ENCODE results near the gene TGFBR1. TPM values are rescaled to one million over a fixed set of nuclear protein-coding genes. Genes with fewer than 3 reads are reported as not detected.

TGFBR1 gene
- total and polyA plus RNA-seq, 3 donors from 2014 or later, result 20.9 to 30.8 (median 28.7) TPM

GRCh38 chr9:99142275-99142674, 37.4 kb downstream of the TGFBR1 start:
- TF ChIP-seq CTCF (IDR thresholded peaks at IDR 0.05), result no peak
- no peak for TF ChIP-seq POLR2A (IDR thresholded peaks at IDR 0.05)
- H3K27me3 ChIP-seq, result no peaks in the 10 kb centered on the region
- peaks cover 8% of the 10 kb centered on the region for H3K4me1 ChIP-seq
- WGBS, 2 donors, result 89 to 90% methylated on average over 4 of the region's 4 CpGs
- intact Hi-C loops (cut with DNase I; ENCODE audit: low total_unique reads), result loop anchor here (10.0 kb wide), 1 partner anchor 297 kb away; no protein-coding TSS in a partner anchor
- no peak overlapping the region for H3K27ac ChIP-seq
- no peak overlapping the region for H3K4me3 ChIP-seq
- no peak for DNase-seq
- H3K36me3 ChIP-seq (ENCODE audit: low read depth, missing control alignments), result no peaks in the 10 kb centered on the region
- H3K9me3 ChIP-seq, result no peaks in the 10 kb centered on the region

- H3K9me3 ChIP-seq, result no peaks in the 10 kb centered on the region
- no peak overlapping the region for H3K27ac ChIP-seq
- H3K4me3 ChIP-seq, result no peak overlapping the region
- WGBS, 2 donors, result 95 to 98% methylated on average over 3 of the region's 3 CpGs
- DNase-seq, result no peak
- H3K4me1 ChIP-seq, result no peaks in the 10 kb centered on the region
- no peaks in the 10 kb centered on the region for H3K27me3 ChIP-seq
- no peaks in the 10 kb centered on the region for H3K36me3 ChIP-seq (ENCODE audit: low read depth, missing control alignments)
- TF ChIP-seq CTCF (IDR thresholded peaks at IDR 0.05) (no peak), POLR2A (IDR thresholded peaks at IDR 0.05) (no peak)
- intact Hi-C loops (cut with DNase I; ENCODE audit: low total_unique reads), result loop anchor here (10.0 kb wide), 1 partner anchor 299 kb away; no protein-coding TSS in a partner anchor
These were observed 38.7 kb downstream of the TGFBR1 start for GRCh38 chr9:99143655-99144054.

- no peak for DNase-seq
- Histone ChIP-seq H3K9me3 (no peaks in the 10 kb centered on the region), H3K36me3 (ENCODE audit: low read depth, missing control alignments) (no peaks in the 10 kb centered on the region), H3K4me1 (no peaks in the 10 kb centered on the region), H3K27ac (no peak overlapping the region), H3K4me3 (no peak overlapping the region), H3K27me3 (no peaks in the 10 kb centered on the region)
- 83 to 97% methylated on average over 4 of the region's 4 CpGs for WGBS, 2 donors
- TF ChIP-seq POLR2A (IDR thresholded peaks at IDR 0.05) (no peak), CTCF (IDR thresholded peaks at IDR 0.05) (no peak)
- intact Hi-C loops (cut with DNase I; ENCODE audit: low total_unique reads), result loop anchor here (10.0 kb wide), 1 partner anchor 300 kb away; no protein-coding TSS in a partner anchor
These were observed 40.1 kb downstream of the TGFBR1 start for GRCh38 chr9:99144966-99145365.

GRCh38 chr9:99146574-99146973, 41.7 kb downstream of the TGFBR1 start:
- WGBS, 2 donors, result 85 to 93% methylated on average over 4 of the region's 4 CpGs
- no peaks in the 10 kb centered on the region for H3K36me3 ChIP-seq (ENCODE audit: low read depth, missing control alignments)
- no peaks in the 10 kb centered on the region for H3K27me3 ChIP-seq
- H3K27ac ChIP-seq, result no peak overlapping the region
- H3K4me3 ChIP-seq, result no peak overlapping the region
- no peaks in the 10 kb centered on the region for H3K9me3 ChIP-seq
- no peak for DNase-seq
- no peaks in the 10 kb centered on the region for H3K4me1 ChIP-seq
- no peak for TF ChIP-seq POLR2A (IDR thresholded peaks at IDR 0.05)
- no peak for TF ChIP-seq CTCF (IDR thresholded peaks at IDR 0.05)
- intact Hi-C loops (cut with DNase I; ENCODE audit: low total_unique reads), result loop anchor here (10.0 kb wide), 1 partner anchor 302 kb away; no protein-coding TSS in a partner anchor

GRCh38 chr9:99147177-99147576, 42.3 kb downstream of the TGFBR1 start:
- H3K4me3 ChIP-seq, result no peak overlapping the region
- no peak overlapping the region for H3K27ac ChIP-seq
- no peak for TF ChIP-seq CTCF (IDR thresholded peaks at IDR 0.05)
- TF ChIP-seq POLR2A (IDR thresholded peaks at IDR 0.05), result no peak
- no peaks in the 10 kb centered on the region for H3K9me3 ChIP-seq
- no peaks in the 10 kb centered on the region for H3K36me3 ChIP-seq (ENCODE audit: low read depth, missing control alignments)
- no peaks in the 10 kb centered on the region for H3K4me1 ChIP-seq
- no peak for DNase-seq
- H3K27me3 ChIP-seq, result no peaks in the 10 kb centered on the region
- intact Hi-C loops (cut with DNase I; ENCODE audit: low total_unique reads), result loop anchor here (10.0 kb wide), 1 partner anchor 302 kb away; no protein-coding TSS in a partner anchor
